Psoas muscle (tissue), 8 donors: ENCODE results near the gene NDUFB7. TPM values are rescaled to one million over a fixed set of nuclear protein-coding genes. Genes with fewer than 3 reads are reported as not detected.

Source experiments
- ATAC-seq, 4 donors: fragments of 200-7000 bp; cut with Tn5 transposase; one replicate each; pipeline ENCODE4 v1.9.1; 2020; ENCODE audit warnings: moderate library complexity in 3 of 4, mild to moderate bottlenecking in 2 of 4
- DNase-seq, 2 donors: peaks; one replicate each; pipeline ENCODE4 v3.0.0-alpha.2; 2020
- H3K27ac ChIP-seq: fragments of 200-600 bp; one replicate; pipeline ENCODE4 v1.8.0; 2022
- H3K27me3 ChIP-seq, 3 donors: fragments of 200-600 bp in 1 of 3; one replicate each; pipeline versions ENCODE4 v1.6.1 to v1.8.0; 2013 to 2022; ENCODE audit warnings: low read length in 2 of 3, mild to moderate bottlenecking in 2 of 3, moderate library complexity in 1 of 3; ENCODE audit not compliant: insufficient read depth in 3 of 3
- H3K36me3 ChIP-seq, 2 donors: fragments of 200-600 bp in 1 of 2; one replicate each; pipeline versions ENCODE4 v1.6.1 to v1.8.0; 2013 to 2022; ENCODE audit warnings: low read depth in 1 of 2, mild to moderate bottlenecking in 1 of 2, moderate library complexity in 1 of 2; ENCODE audit not compliant: insufficient read depth in 1 of 2
- H3K4me1 ChIP-seq: fragments of 200-600 bp; one replicate; pipeline ENCODE4 v1.8.0; 2022
- H3K4me3 ChIP-seq: fragments of 200-600 bp; one replicate; pipeline ENCODE4 v1.8.0; 2022; ENCODE audit warnings: mild to moderate bottlenecking
- H3K9me3 ChIP-seq: fragments of 200-600 bp; one replicate; pipeline ENCODE4 v1.8.0; 2022
- WGBS, 3 donors: extraction: QIAGEN DNeasy Blood & Tissue Kit; methylation state at CpG; one replicate each; pipeline versions ENCODE4 v1.1.6 to v1.1.7; 2013; 5-methylcytosine and 5-hydroxymethylcytosine counted together
- intact Hi-C, 2 donors: fragments of 100-400 bp; cut with DNase I; formaldehyde crosslinking; loops; one replicate each; pipeline versions ENCODE4 v1.11.0 to v1.14.2; 2022
- polyA plus RNA-seq, 3 donors: library from polyadenylated mRNA; stranded (reverse); fragments of 200-250 nt; gene quantifications; one replicate each; pipeline ENCODE4 v1.2.3, GENCODE V29; 2013
- total RNA-seq, 4 donors: library from RNA; stranded (reverse); fragmentation: NEBNext Ultra II Directional in 2 of 4; extraction: Animal tissue kit (Norgen Biotek cat#: 25700) in 2 of 4; gene quantifications; one replicate each; pipeline versions ENCODE4 v1.2.1 to v1.2.4, GENCODE V29; 2021 to 2023
- TF ChIP-seq, protein P1 (sequence below): fragments of 200-600 bp; IDR thresholded peaks from one replicate; pipeline ENCODE4 v1.8.0; 2022; ENCODE audit warnings: antibody characterized with exemption
- donor health status: healthy with polysubstance abuse.
- donor health status: DM: no; HTN: no; CAD: no; lungs with moderate emphysema.
- donor health status: Bipolar disorder and iron deficiency.
- donor health status: healthy.
- donor health status: DM: yes; HTN: yes; CAD: no.
- donor health status: DM: no; HTN: no; CAD: no.
- donor health status: DM: no; HTN: no; CAD: no.
- donor health status: DM: yes; HTN: yes; CAD: no.

Gene NDUFB7
- total and polyA plus RNA-seq, 7 donors: 216 to 805 (median 306) TPM

DNA sequence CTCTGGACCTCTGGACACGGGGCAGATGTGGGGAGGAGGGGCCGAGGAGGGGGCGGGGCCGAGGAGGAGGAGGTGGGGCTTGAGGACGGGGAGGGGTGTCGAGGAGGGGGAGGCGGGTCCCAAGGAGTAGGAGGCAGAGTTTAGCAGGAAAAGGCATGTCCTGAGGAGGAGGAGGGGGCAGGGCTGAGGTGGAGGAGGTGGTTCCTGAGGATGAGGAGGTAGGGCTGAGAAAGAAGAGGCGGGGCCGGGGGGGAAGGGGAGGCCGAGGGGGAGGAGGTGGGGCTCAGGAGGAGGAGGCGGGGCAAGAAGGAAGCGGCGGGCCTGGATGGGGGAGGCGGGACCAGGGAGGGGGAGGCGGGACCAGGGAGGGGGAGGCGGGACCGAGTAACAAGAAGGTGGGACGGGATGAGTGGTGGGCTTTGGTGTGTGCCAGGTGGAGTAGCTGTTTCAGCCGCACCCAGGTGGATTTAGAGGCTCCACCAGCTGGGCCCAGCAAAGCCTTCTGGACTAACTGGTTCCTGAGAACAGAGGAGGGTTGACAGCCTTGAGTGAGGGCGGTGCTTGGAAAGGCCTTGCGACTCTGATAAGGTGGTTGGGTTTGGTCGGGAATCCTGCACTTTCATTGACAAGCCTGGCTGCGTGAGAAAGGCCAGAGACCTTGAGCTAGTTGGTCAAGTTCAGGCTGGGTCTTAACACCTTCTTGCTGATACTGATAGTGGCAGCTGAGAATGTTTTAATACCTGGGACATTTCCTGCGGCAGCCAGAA is 34.8 kb downstream of the NDUFB7 start:
- TF ChIP-seq, protein P1, sequence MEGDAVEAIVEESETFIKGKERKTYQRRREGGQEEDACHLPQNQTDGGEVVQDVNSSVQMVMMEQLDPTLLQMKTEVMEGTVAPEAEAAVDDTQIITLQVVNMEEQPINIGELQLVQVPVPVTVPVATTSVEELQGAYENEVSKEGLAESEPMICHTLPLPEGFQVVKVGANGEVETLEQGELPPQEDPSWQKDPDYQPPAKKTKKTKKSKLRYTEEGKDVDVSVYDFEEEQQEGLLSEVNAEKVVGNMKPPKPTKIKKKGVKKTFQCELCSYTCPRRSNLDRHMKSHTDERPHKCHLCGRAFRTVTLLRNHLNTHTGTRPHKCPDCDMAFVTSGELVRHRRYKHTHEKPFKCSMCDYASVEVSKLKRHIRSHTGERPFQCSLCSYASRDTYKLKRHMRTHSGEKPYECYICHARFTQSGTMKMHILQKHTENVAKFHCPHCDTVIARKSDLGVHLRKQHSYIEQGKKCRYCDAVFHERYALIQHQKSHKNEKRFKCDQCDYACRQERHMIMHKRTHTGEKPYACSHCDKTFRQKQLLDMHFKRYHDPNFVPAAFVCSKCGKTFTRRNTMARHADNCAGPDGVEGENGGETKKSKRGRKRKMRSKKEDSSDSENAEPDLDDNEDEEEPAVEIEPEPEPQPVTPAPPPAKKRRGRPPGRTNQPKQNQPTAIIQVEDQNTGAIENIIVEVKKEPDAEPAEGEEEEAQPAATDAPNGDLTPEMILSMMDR: no peak
- H3K4me3 ChIP-seq: no peak overlapping the region
- peaks cover 0 to 10% of the 10 kb centered on the region in 2 donors for H3K36me3 ChIP-seq
- no peaks in the 10 kb centered on the region for H3K9me3 ChIP-seq
- H3K27me3 ChIP-seq: no peaks in the 10 kb centered on the region
- intact Hi-C loops: no loop called here
- DNase-seq: peak; percentile 46 to 76
- ATAC-seq: peak; percentile 34 to 55 (median 46)
- peaks cover 15% of the 10 kb centered on the region for H3K4me1 ChIP-seq
- 31 to 48% (median 36%) methylated on average over 16 to 24 of the region's 24 CpGs for WGBS, 3 donors
- H3K27ac ChIP-seq: peak overlapping the region; percentile 23

DNA sequence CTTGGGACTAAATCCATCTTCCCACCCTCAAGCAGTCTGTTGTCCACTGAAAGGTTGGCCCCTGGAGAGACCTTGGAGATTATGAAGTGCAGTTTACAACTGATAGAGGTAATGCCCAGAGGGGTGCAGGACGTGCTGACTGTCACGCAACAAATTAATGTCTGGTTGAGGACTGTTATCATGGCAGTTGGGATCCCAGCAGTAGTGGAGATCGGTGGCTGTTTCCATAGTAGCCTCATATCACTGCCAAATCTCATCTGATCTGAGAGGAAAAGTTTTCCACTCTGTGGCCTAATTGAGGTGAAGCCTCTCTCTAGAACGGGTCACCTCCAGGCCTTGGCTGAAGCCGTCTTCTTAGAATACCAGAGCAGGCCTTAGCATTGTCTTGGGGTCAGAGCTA is 38.4 kb downstream of the NDUFB7 start:
- H3K9me3 ChIP-seq: no peaks in the 10 kb centered on the region
- ATAC-seq: no peak
- TF ChIP-seq, protein P1: no peak
- H3K27ac ChIP-seq: peak overlapping the region; percentile 88
- intact Hi-C loops: no loop called here
- WGBS, 3 donors: 32 to 61% (median 37%) methylated on average over 5 of the region's 5 CpGs
- no peak overlapping the region for H3K4me3 ChIP-seq
- peaks cover 0 to 4% of the 10 kb centered on the region in 2 donors for H3K36me3 ChIP-seq
- DNase-seq: no peak
- no peaks in the 10 kb centered on the region for H3K27me3 ChIP-seq
- H3K4me1 ChIP-seq: peaks cover 25% of the 10 kb centered on the region

DNA sequence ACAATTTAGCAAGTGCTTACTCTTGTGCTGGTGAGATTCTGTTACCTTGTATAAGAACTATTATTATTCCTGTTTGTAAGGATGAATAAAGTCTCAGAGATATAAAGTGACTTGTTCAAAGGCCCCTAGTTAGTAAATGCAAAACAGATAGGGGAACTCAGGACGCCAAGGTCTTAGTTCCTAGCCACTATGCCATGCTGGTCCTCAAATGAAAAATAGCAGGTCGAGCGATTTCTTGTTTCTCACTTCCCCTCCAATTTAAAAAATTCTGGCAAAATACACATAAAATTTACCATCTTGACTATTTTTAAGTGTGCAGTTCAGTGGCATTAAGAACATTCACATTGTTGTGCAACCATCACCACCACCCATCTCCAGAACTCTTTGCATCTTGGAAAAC is 41.4 kb downstream of the NDUFB7 start:
- intact Hi-C loops: no loop called here
- Histone ChIP-seq H3K9me3 (no peaks in the 10 kb centered on the region), H3K4me3 (peak overlapping the region; percentile 76), H3K27me3 (no peaks in the 10 kb centered on the region), H3K36me3 (peaks cover 3 to 23% of the 10 kb centered on the region in 2 donors), H3K4me1 (peaks cover 22% of the 10 kb centered on the region), H3K27ac (peak overlapping the region; percentile 88)
- DNase-seq (no peak), ATAC-seq (no peak)
- TF ChIP-seq, protein P1: no peak
- WGBS, 3 donors: 64 to 72% (median 66%) methylated on average over 3 of the region's 3 CpGs

DNA sequence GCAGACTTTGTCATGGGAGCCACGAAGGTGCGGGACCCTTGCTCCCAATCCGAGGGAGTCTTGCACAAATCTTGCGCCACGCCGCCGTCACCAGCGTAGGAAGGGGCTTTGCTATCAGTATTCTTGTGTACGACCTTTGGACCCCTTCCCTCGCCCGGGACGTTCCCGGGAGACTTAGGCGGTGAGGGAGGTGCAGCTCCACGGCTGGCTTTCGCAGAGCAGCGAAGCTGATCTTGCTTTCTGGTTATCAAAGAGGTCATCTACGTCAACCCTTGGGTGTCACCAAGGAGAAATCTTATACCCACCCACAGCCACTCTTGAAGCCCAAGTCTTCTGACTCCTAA is 41.9 kb downstream of the NDUFB7 start:
- TF ChIP-seq, protein P1: no peak
- intact Hi-C loops: no loop called here
- peak overlapping the region; percentile 76 for H3K4me3 ChIP-seq
- H3K27ac ChIP-seq: peak overlapping the region; percentile 88
- H3K9me3 ChIP-seq: no peaks in the 10 kb centered on the region
- peak in 2 of 4 donors; percentile 9 for ATAC-seq
- no peaks in the 10 kb centered on the region for H3K27me3 ChIP-seq
- H3K36me3 ChIP-seq: peaks cover 3 to 23% of the 10 kb centered on the region in 2 donors
- DNase-seq: no peak
- peaks cover 22% of the 10 kb centered on the region for H3K4me1 ChIP-seq
- 0 to 1% (median 0%) methylated on average over 18 of the region's 18 CpGs for WGBS, 3 donors
